Mesendoderm (in vitro differentiated cells): ENCODE measurements around the gene JAG2.

ENCODE experiments used
- DNase-seq: peaks from one replicate; pipeline ENCODE4 v3.0.0; 2013
- H2AK5ac ChIP-seq: 2 replicates; pipeline ENCODE4 v1.6.1; 2013; ENCODE audit warnings: low read length, inconsistent platforms
- H2BK120ac ChIP-seq: 2 replicates; pipeline ENCODE4 v1.6.1; 2013; ENCODE audit warnings: low read depth, mild to moderate bottlenecking, low read length, moderate library complexity, mixed read lengths
- H2BK15ac ChIP-seq: replicated peaks from 2 replicates; pipeline ENCODE4 v1.6.1; 2013; ENCODE audit warnings: low read depth, mild to moderate bottlenecking, moderate library complexity
- H2BK5ac ChIP-seq: 2 replicates; pipeline ENCODE4 v1.6.1; 2013; ENCODE audit warnings: low read length, inconsistent platforms
- H3K18ac ChIP-seq: 2 replicates; pipeline ENCODE4 v1.6.1; 2013; ENCODE audit warnings: mild to moderate bottlenecking, low read length, mixed read lengths
- H3K23ac ChIP-seq: one replicate; pipeline ENCODE4 v1.6.1; 2013; ENCODE audit warnings: low read length
- H3K27ac ChIP-seq: 2 replicates; pipeline ENCODE4 v1.5.1; 2013; ENCODE audit warnings: low read depth, mild to moderate bottlenecking, inconsistent platforms, low read length, moderate library complexity
- H3K27me3 ChIP-seq: 2 replicates; pipeline ENCODE4 v1.6.1; 2013; ENCODE audit warnings: low read length, control low read depth, mild to moderate bottlenecking, inconsistent platforms; ENCODE audit not compliant: insufficient read depth, poor library complexity
- H3K36me3 ChIP-seq: 2 replicates; pipeline ENCODE4 v1.6.1; 2013; ENCODE audit warnings: low read length, inconsistent platforms; ENCODE audit not compliant: control insufficient read depth, insufficient read depth
- H3K4ac ChIP-seq: one replicate; pipeline ENCODE4 v1.6.1; 2013; ENCODE audit warnings: low read depth, mild to moderate bottlenecking, low read length, moderate library complexity
- H3K4me1 ChIP-seq: 2 replicates; pipeline ENCODE4 v1.6.1; 2013; ENCODE audit warnings: low read depth, low read length, inconsistent platforms; ENCODE audit not compliant: control insufficient read depth
- H3K4me2 ChIP-seq: 2 replicates; pipeline ENCODE4 v1.6.1; 2013; ENCODE audit warnings: low read length
- H3K4me3 ChIP-seq: 2 replicates; pipeline ENCODE4 v1.5.1; 2013; ENCODE audit warnings: mild to moderate bottlenecking, low read length
- H3K56ac ChIP-seq: one replicate; pipeline ENCODE4 v1.6.1; 2013; ENCODE audit warnings: low read length
- H3K79me1 ChIP-seq: 2 replicates; pipeline ENCODE4 v1.6.1; 2013; ENCODE audit warnings: low read length, inconsistent platforms
- H3K79me2 ChIP-seq: 2 replicates; pipeline ENCODE4 v1.6.1; 2013; ENCODE audit warnings: mild to moderate bottlenecking, low read length; ENCODE audit not compliant: control insufficient read depth, insufficient read depth
- H3K9ac ChIP-seq: 2 replicates; pipeline ENCODE4 v1.6.1; 2013; ENCODE audit warnings: low read length, inconsistent platforms
- H4K5ac ChIP-seq: one replicate; pipeline ENCODE4 v1.6.1; 2013; ENCODE audit warnings: low read length
- H4K8ac ChIP-seq: one replicate; pipeline ENCODE4 v1.6.1; 2013; ENCODE audit warnings: low read depth, mild to moderate bottlenecking, control low read depth, low read length, moderate library complexity
- WGBS: extraction: QIAGEN DNeasy Blood & Tissue Kit; methylation state at CpG from one replicate; pipeline ENCODE4 v1.1.7; 2013; ENCODE audit warnings: low lambda C conversion rate, missing lambda C conversion rate; ENCODE audit not compliant: insufficient coverage; ENCODE audit errors: extremely low coverage; 5-methylcytosine and 5-hydroxymethylcytosine counted together

Gene JAG2

DNA sequence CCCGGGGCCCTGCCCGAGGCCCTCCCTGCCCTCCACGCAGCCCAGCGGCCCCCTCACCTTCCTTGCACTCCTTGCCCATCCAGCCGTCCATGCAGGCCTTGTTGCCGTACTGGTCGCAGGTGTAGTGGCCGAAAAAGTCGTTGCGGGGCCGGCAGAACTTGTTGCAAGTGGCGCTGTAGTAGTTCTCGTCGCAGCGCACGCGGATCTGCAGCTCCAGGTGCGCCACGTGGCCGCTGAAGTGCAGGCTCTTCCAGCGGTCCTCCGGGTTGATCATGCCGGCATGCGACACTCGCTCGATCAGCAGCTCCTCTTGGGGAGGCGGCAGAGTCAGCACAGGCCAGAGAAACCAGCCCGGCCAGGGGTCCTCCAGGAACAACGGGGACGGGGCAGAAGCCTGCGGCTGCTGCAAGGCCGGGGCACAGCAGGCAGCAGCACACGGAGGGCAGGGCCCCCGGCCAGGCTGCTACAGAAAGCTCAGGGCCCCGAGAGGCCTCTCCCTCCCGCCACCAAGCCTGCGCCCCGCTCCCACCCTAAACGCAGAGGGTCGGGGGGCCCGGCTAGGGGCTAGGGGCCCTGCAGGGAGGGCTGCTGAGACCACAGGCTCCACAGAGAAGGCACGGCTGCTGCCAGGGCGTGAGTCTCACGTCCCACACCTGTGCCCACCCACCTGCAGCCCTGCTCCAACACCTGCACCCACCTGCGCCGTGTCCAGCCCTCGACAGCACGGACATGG, 12.7 kb downstream of the JAG2 start:
- Histone ChIP-seq H3K4me1 (no peaks in the 10 kb centered on the region), H2AK5ac (no peak overlapping the region), H2BK15ac (no peak overlapping the region), H3K36me3 (no peaks in the 10 kb centered on the region), H3K23ac (no peak overlapping the region), H3K9ac (no peak overlapping the region), H3K4me3 (no peak overlapping the region), H3K27me3 (no peaks in the 10 kb centered on the region), H3K4ac (no peak overlapping the region), H3K27ac (no peak overlapping the region), H3K18ac (no peak overlapping the region), H4K5ac (no peak overlapping the region), H3K56ac (no peak overlapping the region), H3K4me2 (no peak overlapping the region), H3K79me1 (no peaks in the 10 kb centered on the region), H2BK120ac (no peak overlapping the region), H4K8ac (no peak overlapping the region), H3K79me2 (no peaks in the 10 kb centered on the region), H2BK5ac (no peak overlapping the region)
- DNase-seq: no peak
- no CpG with 5 or more reads among the region's 48 CpGs for WGBS

- H2BK120ac ChIP-seq: no peak overlapping the region
Observed at GRCh38 chr14:105155071-105155651, 13.4 kb downstream of the JAG2 start.

GRCh38 chr14:105154476-105154871, 14.1 kb downstream of the JAG2 start:
- Histone ChIP-seq H2BK15ac (no peak overlapping the region), H4K8ac (no peak overlapping the region), H3K79me2 (no peaks in the 10 kb centered on the region), H3K4me3 (no peak overlapping the region), H3K9ac (no peak overlapping the region), H3K27me3 (no peaks in the 10 kb centered on the region), H3K4me1 (no peaks in the 10 kb centered on the region), H3K23ac (no peak overlapping the region), H3K79me1 (no peaks in the 10 kb centered on the region), H3K36me3 (no peaks in the 10 kb centered on the region), H3K18ac (no peak overlapping the region), H2BK120ac (no peak overlapping the region), H2BK5ac (no peak overlapping the region), H3K4ac (no peak overlapping the region), H3K4me2 (no peak overlapping the region), H3K56ac (no peak overlapping the region), H3K27ac (no peak overlapping the region), H4K5ac (no peak overlapping the region), H2AK5ac (no peak overlapping the region)
- no peak for DNase-seq
- no CpG with 5 or more reads among the region's 12 CpGs for whole genome bisulfite sequencing

More at GRCh38 chr14:105155071-105155651, 13.4 kb downstream of the JAG2 start:
- Histone ChIP-seq H4K5ac (no peak overlapping the region), H3K27ac (no peak overlapping the region), H4K8ac (no peak overlapping the region), H3K79me2 (no peaks in the 10 kb centered on the region), H2AK5ac (no peak overlapping the region), H3K23ac (no peak overlapping the region), H3K4ac (no peak overlapping the region), H2BK15ac (no peak overlapping the region), H3K27me3 (no peaks in the 10 kb centered on the region), H2BK5ac (no peak overlapping the region), H3K18ac (no peak overlapping the region), H3K4me2 (no peak overlapping the region), H3K4me3 (no peak overlapping the region), H3K56ac (no peak overlapping the region), H3K4me1 (no peaks in the 10 kb centered on the region), H3K79me1 (no peaks in the 10 kb centered on the region), H3K36me3 (no peaks in the 10 kb centered on the region), H3K9ac (no peak overlapping the region)
- no peak for DNase-seq
- WGBS: no CpG with 5 or more reads among the region's 24 CpGs

DNA sequence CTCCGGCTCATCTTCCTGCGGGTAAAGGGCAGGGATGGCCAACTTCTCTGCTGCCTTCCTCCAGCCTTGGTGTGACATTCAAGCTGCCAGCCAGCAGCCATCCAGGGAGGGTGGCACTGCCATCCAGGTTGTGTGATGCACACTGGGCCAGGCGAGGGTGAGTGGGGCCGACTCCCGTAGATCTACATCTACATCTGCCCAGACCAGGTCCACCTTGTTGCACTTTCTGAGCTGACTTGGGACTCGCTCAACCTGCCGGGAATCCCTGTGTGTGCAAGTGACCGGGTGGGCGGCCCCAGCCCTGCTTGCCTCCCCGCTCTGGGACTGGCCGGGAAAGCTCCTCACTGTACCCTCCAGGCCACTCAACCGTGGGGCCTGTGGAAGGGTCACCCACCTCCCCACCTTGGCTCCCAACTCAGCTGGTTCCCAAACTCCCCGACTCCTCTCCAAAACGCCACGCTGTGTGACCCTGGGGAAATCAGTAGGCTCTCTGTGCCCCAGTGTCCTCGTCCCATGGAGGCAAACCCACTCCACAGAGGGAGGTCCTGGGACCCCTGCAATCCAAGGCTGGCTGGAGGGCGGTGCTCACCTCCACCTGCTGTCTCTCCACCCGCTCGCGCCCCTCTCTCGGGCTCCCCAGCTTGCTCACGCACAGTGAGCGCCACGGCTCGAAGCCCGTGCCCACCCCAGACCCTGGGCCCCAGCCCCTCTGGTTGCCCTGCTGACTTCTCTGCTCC, 14.7 kb downstream of the JAG2 start:
- no peak overlapping the region for H3K9ac ChIP-seq
- H3K4me3 ChIP-seq: no peak overlapping the region
- no peak overlapping the region for H2BK120ac ChIP-seq
- no peaks in the 10 kb centered on the region for H3K79me2 ChIP-seq
- no peak overlapping the region for H2BK5ac ChIP-seq
- H3K56ac ChIP-seq: no peak overlapping the region
- DNase-seq: no peak
- H2BK15ac ChIP-seq: no peak overlapping the region
- H3K4ac ChIP-seq: no peak overlapping the region
- H3K79me1 ChIP-seq: no peaks in the 10 kb centered on the region
- H3K27me3 ChIP-seq: no peaks in the 10 kb centered on the region
- H3K27ac ChIP-seq: no peak overlapping the region
- H3K23ac ChIP-seq: no peak overlapping the region
- no peak overlapping the region for H4K8ac ChIP-seq
- H4K5ac ChIP-seq: no peak overlapping the region
- H3K4me1 ChIP-seq: no peaks in the 10 kb centered on the region
- no CpG with 5 or more reads among the region's 26 CpGs for WGBS
- no peak overlapping the region for H2AK5ac ChIP-seq
- H3K4me2 ChIP-seq: no peak overlapping the region
- no peak overlapping the region for H3K18ac ChIP-seq
- no peaks in the 10 kb centered on the region for H3K36me3 ChIP-seq

GRCh38 chr14:105153331-105153731, 15.2 kb downstream of the JAG2 start:
- no peak overlapping the region for H3K18ac ChIP-seq

More at GRCh38 chr14:105153331-105153731, 15.2 kb downstream of the JAG2 start:
- no peak for DNase-seq
- no peak overlapping the region for H4K5ac ChIP-seq
- WGBS: no CpG with 5 or more reads among the region's 18 CpGs
- no peak overlapping the region for H3K4me2 ChIP-seq
- H2AK5ac ChIP-seq: no peak overlapping the region
- no peak overlapping the region for H3K56ac ChIP-seq
- H3K27me3 ChIP-seq: no peaks in the 10 kb centered on the region
- H3K27ac ChIP-seq: no peak overlapping the region
- H3K36me3 ChIP-seq: no peaks in the 10 kb centered on the region
- no peak overlapping the region for H3K4me3 ChIP-seq
- no peak overlapping the region for H2BK15ac ChIP-seq
- no peaks in the 10 kb centered on the region for H3K4me1 ChIP-seq
- H3K79me1 ChIP-seq: no peaks in the 10 kb centered on the region
- no peak overlapping the region for H2BK120ac ChIP-seq
- H4K8ac ChIP-seq: no peak overlapping the region
- H3K4ac ChIP-seq: no peak overlapping the region
- no peak overlapping the region for H3K23ac ChIP-seq
- H3K79me2 ChIP-seq: no peaks in the 10 kb centered on the region
- H3K9ac ChIP-seq: no peak overlapping the region
- no peak overlapping the region for H2BK5ac ChIP-seq
